ENCODE data around the gene RETNLB. TPM values are rescaled to one million over a fixed set of nuclear protein-coding genes. Genes with fewer than 3 reads are reported as not detected.

RETNLB gene
- total RNA-seq, 1 donor from 2014 or later: not detected

- peaks cover 3% of the 10 kb centered on the region for H3K27me3 Mint-ChIP-seq (ENCODE audit: low read depth)
- H3K4me3 Mint-ChIP-seq (ENCODE audit: low read depth): no peak overlapping the region
- H3K4me1 Mint-ChIP-seq (ENCODE audit: low read depth): peaks cover 4% of the 10 kb centered on the region
- H3K36me3 Mint-ChIP-seq (ENCODE audit: low read depth): no peaks in the 10 kb centered on the region
- H3K9me3 Mint-ChIP-seq: peaks cover 4% of the 10 kb centered on the region
- no peak overlapping the region for H3K27ac Mint-ChIP-seq
- DNase-seq (ENCODE audit: low spot score): no peak
- intact Hi-C loops (cut with micrococcal nuclease): no loop called here
These were observed 29.1 kb downstream of the RETNLB start for GRCh38 chr3:108728105-108728504.

GRCh38 chr3:108724101-108724500 is 33.1 kb downstream of the RETNLB start:
- Mint-ChIP-seq H3K4me1 (ENCODE audit: low read depth) (peaks cover 4% of the 10 kb centered on the region), H3K4me3 (ENCODE audit: low read depth) (no peak overlapping the region), H3K9me3 (peaks cover 20% of the 10 kb centered on the region), H3K27me3 (ENCODE audit: low read depth) (no peaks in the 10 kb centered on the region), H3K27ac (no peak overlapping the region), H3K36me3 (ENCODE audit: low read depth) (no peaks in the 10 kb centered on the region)
- DNase-seq (ENCODE audit: low spot score): no peak
- intact Hi-C loops (cut with micrococcal nuclease): no loop called here

GRCh38 chr3:108722724-108723123 is 34.5 kb downstream of the RETNLB start:
- H3K4me1 Mint-ChIP-seq (ENCODE audit: low read depth): peaks cover 6% of the 10 kb centered on the region
- H3K27ac Mint-ChIP-seq: no peak overlapping the region
- H3K9me3 Mint-ChIP-seq: peaks cover 20% of the 10 kb centered on the region
- H3K27me3 Mint-ChIP-seq (ENCODE audit: low read depth): peaks cover 4% of the 10 kb centered on the region
- H3K4me3 Mint-ChIP-seq (ENCODE audit: low read depth): no peak overlapping the region
- no peak for DNase-seq (ENCODE audit: low spot score)
- H3K36me3 Mint-ChIP-seq (ENCODE audit: low read depth): no peaks in the 10 kb centered on the region
- intact Hi-C loops (cut with micrococcal nuclease): no loop called here

GRCh38 chr3:108719178-108719806 is 37.9 kb downstream of the RETNLB start:
- peaks cover 6% of the 10 kb centered on the region for H3K4me1 Mint-ChIP-seq (ENCODE audit: low read depth)
- no peaks in the 10 kb centered on the region for H3K36me3 Mint-ChIP-seq (ENCODE audit: low read depth)
- peaks cover 19% of the 10 kb centered on the region for H3K9me3 Mint-ChIP-seq
- H3K27me3 Mint-ChIP-seq (ENCODE audit: low read depth): peaks cover 4% of the 10 kb centered on the region
- no peak overlapping the region for H3K27ac Mint-ChIP-seq
- DNase-seq (ENCODE audit: low spot score): no peak
- intact Hi-C loops (cut with micrococcal nuclease): no loop called here
- no peak overlapping the region for H3K4me3 Mint-ChIP-seq (ENCODE audit: low read depth)

- intact Hi-C loops (cut with micrococcal nuclease): no loop called here
- H3K4me1 Mint-ChIP-seq (ENCODE audit: low read depth): peaks cover 2% of the 10 kb centered on the region
- H3K9me3 Mint-ChIP-seq: peaks cover 16% of the 10 kb centered on the region
- no peak for DNase-seq (ENCODE audit: low spot score)
- H3K36me3 Mint-ChIP-seq (ENCODE audit: low read depth): no peaks in the 10 kb centered on the region
- no peak overlapping the region for H3K27ac Mint-ChIP-seq
- peaks cover 4% of the 10 kb centered on the region for H3K27me3 Mint-ChIP-seq (ENCODE audit: low read depth)
- no peak overlapping the region for H3K4me3 Mint-ChIP-seq (ENCODE audit: low read depth)
These were observed 38.8 kb downstream of the RETNLB start for GRCh38 chr3:108718454-108718853.

GRCh38 chr3:108713816-108714215 is 43.4 kb downstream of the RETNLB start:
- H3K4me1 Mint-ChIP-seq (ENCODE audit: low read depth): no peaks in the 10 kb centered on the region
- no peaks in the 10 kb centered on the region for H3K9me3 Mint-ChIP-seq
- no peak overlapping the region for H3K4me3 Mint-ChIP-seq (ENCODE audit: low read depth)
- H3K36me3 Mint-ChIP-seq (ENCODE audit: low read depth): no peaks in the 10 kb centered on the region
- intact Hi-C loops (cut with micrococcal nuclease): no loop called here
- no peak overlapping the region for H3K27ac Mint-ChIP-seq
- peaks cover 11% of the 10 kb centered on the region for H3K27me3 Mint-ChIP-seq (ENCODE audit: low read depth)
- DNase-seq (ENCODE audit: low spot score): no peak

- Mint-ChIP-seq H3K4me1 (ENCODE audit: low read depth) (no peaks in the 10 kb centered on the region), H3K27me3 (ENCODE audit: low read depth) (peaks cover 7% of the 10 kb centered on the region), H3K27ac (no peak overlapping the region), H3K36me3 (ENCODE audit: low read depth) (no peaks in the 10 kb centered on the region), H3K9me3 (no peaks in the 10 kb centered on the region), H3K4me3 (ENCODE audit: low read depth) (no peak overlapping the region)
- intact Hi-C loops (cut with micrococcal nuclease): no loop called here
- DNase-seq (ENCODE audit: low spot score): no peak
These were observed 44.1 kb downstream of the RETNLB start for GRCh38 chr3:108713009-108713516.

Other genes with a start within 250 kb of the RETNLB start
- gene MYH15, start 246.8 kb downstream of the RETNLB start, total RNA-seq: 0.09 and 0.14 TPM in 2 replicates
- gene CIP2A, start 168.0 kb downstream of the RETNLB start, total RNA-seq: 45.6 and 53.2 TPM in 2 replicates
- 4.9 and 6.4 TPM in 2 replicates for gene DZIP3, start 167.7 kb downstream of the RETNLB start, total RNA-seq
- 17.0 and 17.7 TPM in 2 replicates for gene TRAT1, start 65.4 kb upstream of the RETNLB start, total RNA-seq
- not detected in 2 replicates for gene GUCA1C, start 196.5 kb upstream of the RETNLB start, total RNA-seq

Measured in activated T-helper 2 cell treated with anti-CD3 and anti-CD28 coated beads, Interferon-gamma antibody, Interleukin-2, Interleukin-4, amounts not matched to agents 10 μg/mL and 5 μg/mL and 100 μg/mL, durations not matched to agents 14 hours and 24 hours and 36 hours (primary cell).